Type B pancreatic cell (in vitro differentiated cells): ENCODE data around the gene NALCN. TPM values are rescaled to one million over a fixed set of nuclear protein-coding genes. Genes with fewer than 3 reads are reported as not detected.
A peak's percentile ranks its signal among the peaks of the same experiment; 100 is the strongest.

Experiments used
- DNase-seq: peaks from one replicate; pipeline ENCODE4 v3.0.0; 2021; ENCODE audit warnings: mixed read lengths; ENCODE audit not compliant: unreplicated experiment; ENCODE audit errors: extremely low spot score
- H3K27ac Mint-ChIP-seq: 2 replicates; pipeline ENCODE4 v1.8.0; 2021; ENCODE audit warnings: mild to moderate bottlenecking, mixed read lengths
- H3K27me3 Mint-ChIP-seq: 2 replicates; pipeline ENCODE4 v1.8.0; 2021; ENCODE audit warnings: mixed read lengths
- H3K36me3 Mint-ChIP-seq: 2 replicates; pipeline ENCODE4 v1.8.0; 2021; ENCODE audit warnings: mixed read lengths
- H3K4me1 Mint-ChIP-seq: one replicate; pipeline ENCODE4 v1.8.0; 2021; ENCODE audit warnings: mixed read lengths; ENCODE audit not compliant: unreplicated experiment
- H3K4me3 Mint-ChIP-seq: 2 replicates; pipeline ENCODE4 v1.8.0; 2021; ENCODE audit warnings: mild to moderate bottlenecking, mixed read lengths
- H3K9me3 Mint-ChIP-seq: 2 replicates; pipeline ENCODE4 v1.8.0; 2021; ENCODE audit warnings: mixed read lengths
- CTCF ChIP-seq: fragments of 200-600 bp; sonication (generic); conservative IDR thresholded peaks from 2 replicates; pipeline ENCODE4 v1.5.0; 2021; ENCODE audit warnings: antibody characterized with exemption, mild to moderate bottlenecking
- total RNA-seq: library from RNA; stranded (reverse); gene quantifications from 2 replicates; pipeline ENCODE4 v1.2.1, GENCODE V29; 2021; ENCODE audit warnings: low replicate concordance

Gene NALCN
- total RNA-seq, 1 donor from 2014 or later: 0.70 TPM

DNA sequence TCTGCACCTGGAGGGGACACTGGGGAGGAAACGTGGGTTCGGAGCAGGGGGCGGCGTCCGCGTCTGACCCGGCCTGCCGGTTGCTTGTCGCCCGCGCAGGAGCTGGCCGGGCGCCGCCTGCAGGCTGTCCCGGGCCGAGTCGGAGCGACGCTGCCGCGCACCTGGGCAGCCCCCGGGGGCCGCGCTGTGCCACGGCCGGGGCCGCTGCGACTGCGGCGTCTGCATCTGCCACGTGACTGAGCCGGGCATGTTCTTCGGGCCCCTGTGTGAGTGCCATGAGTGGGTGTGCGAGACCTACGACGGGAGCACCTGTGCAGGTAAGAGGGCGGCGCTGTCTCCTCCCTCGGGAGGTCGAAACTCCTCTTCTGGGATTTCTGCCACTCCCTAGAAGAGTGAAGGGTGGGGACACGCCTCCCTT lies 37.5 kb upstream of the NALCN start:
- DNase-seq: no peak
- H3K4me1 Mint-ChIP-seq: peaks cover 4% of the 10 kb centered on the region
- peaks cover 3% of the 10 kb centered on the region for H3K27me3 Mint-ChIP-seq
- H3K9me3 Mint-ChIP-seq: no peaks in the 10 kb centered on the region
- TF ChIP-seq CTCF: no peak
- H3K4me3 Mint-ChIP-seq: no peak overlapping the region
- H3K36me3 Mint-ChIP-seq: no peaks in the 10 kb centered on the region
- H3K27ac Mint-ChIP-seq: no peak overlapping the region

- no peaks in the 10 kb centered on the region for H3K36me3 Mint-ChIP-seq
- DNase-seq: no peak
- no peak for TF ChIP-seq CTCF
- H3K27me3 Mint-ChIP-seq: peaks cover 3% of the 10 kb centered on the region
- no peak within 1 kb of the TSS for H3K4me3 Mint-ChIP-seq
- H3K4me1 Mint-ChIP-seq: peaks cover 4% of the 10 kb centered on the region
- no peaks in the 10 kb centered on the region for H3K9me3 Mint-ChIP-seq
- peak within 1 kb of the TSS; percentile 5 for H3K27ac Mint-ChIP-seq
These were observed 36.5 kb upstream of the NALCN start, which contains the start of gene ITGBL1 for GRCh38 chr13:101452519-101453485. Gene ITGBL1, plus strand, starts transcription at chr13:101452675. Its CDS starts 159 bp downstream, at chr13:101452834.

DNA sequence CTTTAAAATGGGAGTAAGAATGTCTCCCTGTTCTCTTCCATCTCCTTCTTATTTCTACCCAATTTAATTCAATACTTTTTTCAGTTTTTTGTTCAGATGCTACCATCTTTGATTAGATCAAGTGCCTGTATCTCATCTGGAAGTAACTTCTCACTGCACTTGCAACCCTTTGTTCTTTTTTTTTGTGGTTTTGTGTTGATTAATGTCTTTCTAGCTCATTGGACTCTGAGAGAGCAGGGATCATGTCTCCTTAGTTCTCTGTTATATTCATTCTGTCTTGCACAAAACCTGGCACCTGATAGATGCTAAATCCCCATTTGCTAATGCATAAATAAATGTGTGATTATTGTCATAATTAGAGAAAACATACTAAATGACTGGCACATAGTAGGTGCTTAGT lies 35.3 kb upstream of the NALCN start:
- Mint-ChIP-seq H3K27ac (no peak overlapping the region), H3K4me3 (no peak overlapping the region), H3K27me3 (peaks cover 3% of the 10 kb centered on the region), H3K4me1 (peaks cover 4% of the 10 kb centered on the region), H3K9me3 (no peaks in the 10 kb centered on the region), H3K36me3 (no peaks in the 10 kb centered on the region)
- DNase-seq: no peak
- TF ChIP-seq CTCF: no peak

DNA sequence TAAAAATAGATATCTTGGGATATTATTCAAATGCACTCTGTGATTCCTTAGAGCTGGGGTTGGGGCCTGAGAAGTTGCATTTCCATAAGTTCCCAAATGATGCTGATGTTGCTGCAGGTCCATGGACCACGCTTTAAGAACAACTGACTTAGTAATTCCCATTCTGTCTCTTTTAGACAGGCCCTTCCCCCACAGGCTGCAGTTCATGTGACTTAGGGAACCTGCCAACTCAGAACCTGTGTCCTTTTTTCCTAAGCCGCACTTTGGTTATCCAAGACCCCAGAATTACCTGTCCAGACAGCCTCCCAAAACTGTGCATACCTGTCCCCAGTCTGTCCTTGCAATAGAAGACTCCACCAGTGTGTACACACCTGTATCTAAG lies 34.4 kb upstream of the NALCN start:
- Mint-ChIP-seq H3K27ac (no peak overlapping the region), H3K4me3 (no peak overlapping the region), H3K36me3 (no peaks in the 10 kb centered on the region), H3K4me1 (peaks cover 4% of the 10 kb centered on the region), H3K27me3 (peaks cover 3% of the 10 kb centered on the region), H3K9me3 (no peaks in the 10 kb centered on the region)
- DNase-seq: no peak
- no peak for TF ChIP-seq CTCF

DNA sequence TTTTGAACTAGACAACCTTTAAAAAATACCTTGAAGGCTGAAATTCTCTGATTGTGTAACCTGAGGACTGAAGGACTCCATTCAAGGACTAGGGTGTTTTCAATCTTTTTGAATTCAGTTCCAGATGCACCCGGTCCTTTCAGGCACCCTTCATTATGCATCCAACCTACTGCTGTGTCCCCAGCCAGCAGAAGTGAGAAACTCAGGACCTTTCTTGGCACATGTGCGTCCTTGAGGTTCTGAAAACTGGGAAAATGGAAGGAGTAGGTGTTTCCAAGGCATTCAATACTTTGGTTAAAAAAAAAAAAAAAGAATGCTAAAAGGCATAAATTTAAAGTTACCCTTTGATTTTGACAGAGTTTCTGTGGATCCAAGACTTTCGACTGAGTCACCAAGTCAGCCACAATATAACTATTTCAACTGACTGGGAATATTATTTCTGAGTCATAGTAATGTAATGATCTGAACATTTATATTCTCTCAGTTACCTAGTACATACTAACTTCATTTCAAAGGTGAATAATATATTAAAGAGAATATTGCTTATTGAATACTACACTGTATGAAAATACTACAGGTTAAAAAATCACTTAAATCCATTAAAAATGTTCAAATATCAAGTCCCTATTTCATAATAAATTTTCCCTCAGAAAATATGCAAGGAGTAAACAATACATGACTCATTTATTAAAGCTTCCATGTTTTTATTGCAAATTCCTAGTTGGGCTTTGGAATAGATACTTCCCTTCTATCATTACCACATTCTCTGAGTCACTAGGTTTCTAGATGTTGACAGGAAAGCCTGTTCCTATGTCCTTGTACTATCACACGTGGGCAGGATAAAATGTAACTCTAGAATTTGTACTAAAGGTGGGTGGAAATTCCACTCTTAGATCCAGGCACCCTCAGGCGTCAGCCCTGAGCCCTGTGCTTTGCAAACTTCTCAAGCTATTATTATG lies 33.8 kb upstream of the NALCN start:
- DNase-seq: no peak
- Mint-ChIP-seq H3K4me3 (no peak overlapping the region), H3K9me3 (no peaks in the 10 kb centered on the region), H3K27ac (no peak overlapping the region), H3K36me3 (no peaks in the 10 kb centered on the region), H3K4me1 (peaks cover 4% of the 10 kb centered on the region), H3K27me3 (peaks cover 3% of the 10 kb centered on the region)
- no peak for TF ChIP-seq CTCF
